ENCODE results near the gene NPTN. TPM values are rescaled to one million over a fixed set of nuclear protein-coding genes. Genes with fewer than 3 reads are reported as not detected.
A peak's percentile ranks its signal among the peaks of the same experiment; 100 is the strongest.

The NPTN gene
- polyA plus RNA-seq, 4 donors = 57.7 to 323 (median 97.5) TPM

GRCh38 chr15:73678498-73678897, 45.3 kb upstream of the NPTN start:
- no peak for FAIRE-seq
- Histone ChIP-seq H3K4me3 (ENCODE audit: low read depth in 1 of 3, low read length in 3 of 3) (no peak overlapping the region), H3K36me3 (ENCODE audit: control insufficient read depth in 3 of 3, insufficient read depth in 2 of 3, low read depth in 1 of 3, low read length in 3 of 3) (no peaks in the 10 kb centered on the region), H3K4me1 (ENCODE audit: control insufficient read depth in 3 of 3, insufficient read depth in 2 of 3, low read depth in 1 of 3, low read length in 2 of 3) (peaks cover 0 to 2% (median 0%) of the 10 kb centered on the region in 3 donors), H3K9me3 (ENCODE audit: control insufficient read depth in 2 of 2, insufficient read depth in 1 of 2, low read depth in 1 of 2, low read length in 1 of 2) (no peaks in the 10 kb centered on the region), H3K27me3 (ENCODE audit: control insufficient read depth in 3 of 3, insufficient read depth in 3 of 3, low read length in 3 of 3) (no peaks in the 10 kb centered on the region), H3K27ac (ENCODE audit: low read depth in 1 of 3, low read length in 2 of 3) (no peak overlapping the region)
- DNase-seq = no peak
- 70 to 85% (median 81%) methylated on average over 3 of the region's 3 CpGs for WGBS, 3 donors

- H3K27me3 ChIP-seq (ENCODE audit: control insufficient read depth in 3 of 3, insufficient read depth in 3 of 3, low read length in 3 of 3) = no peaks in the 10 kb centered on the region
- FAIRE-seq = no peak
- no peaks in the 10 kb centered on the region for H3K36me3 ChIP-seq (ENCODE audit: control insufficient read depth in 3 of 3, insufficient read depth in 2 of 3, low read depth in 1 of 3, low read length in 3 of 3)
- no peak overlapping the region for H3K27ac ChIP-seq (ENCODE audit: low read depth in 1 of 3, low read length in 2 of 3)
- H3K4me1 ChIP-seq (ENCODE audit: control insufficient read depth in 3 of 3, insufficient read depth in 2 of 3, low read depth in 1 of 3, low read length in 2 of 3) = no peaks in the 10 kb centered on the region
- 67 to 82% (median 77%) methylated on average over 2 of the region's 2 CpGs for WGBS, 3 donors
- no peak for DNase-seq
- H3K9me3 ChIP-seq (ENCODE audit: control insufficient read depth in 2 of 2, insufficient read depth in 1 of 2, low read depth in 1 of 2, low read length in 1 of 2) = no peaks in the 10 kb centered on the region
- H3K4me3 ChIP-seq (ENCODE audit: low read depth in 1 of 3, low read length in 3 of 3) = no peak overlapping the region
These were observed 44.5 kb upstream of the NPTN start for GRCh38 chr15:73677733-73678132.

GRCh38 chr15:73677146-73677607, 44.0 kb upstream of the NPTN start:
- H3K4me1 ChIP-seq (ENCODE audit: control insufficient read depth in 3 of 3, insufficient read depth in 2 of 3, low read depth in 1 of 3, low read length in 2 of 3) = no peaks in the 10 kb centered on the region
- FAIRE-seq (no peak), DNase-seq (peak; percentile 74 to 77)
- 44 to 48% (median 47%) methylated on average over 5 of the region's 5 CpGs for whole genome bisulfite sequencing, 3 donors
- peaks cover 0 to 5% of the 10 kb centered on the region in 2 donors for H3K9me3 ChIP-seq (ENCODE audit: control insufficient read depth in 2 of 2, insufficient read depth in 1 of 2, low read depth in 1 of 2, low read length in 1 of 2)
- H3K27me3 ChIP-seq (ENCODE audit: control insufficient read depth in 3 of 3, insufficient read depth in 3 of 3, low read length in 3 of 3) = peaks cover 0 to 1% (median 0%) of the 10 kb centered on the region in 3 donors
- H3K36me3 ChIP-seq (ENCODE audit: control insufficient read depth in 3 of 3, insufficient read depth in 2 of 3, low read depth in 1 of 3, low read length in 3 of 3) = no peaks in the 10 kb centered on the region
- H3K4me3 ChIP-seq (ENCODE audit: low read depth in 1 of 3, low read length in 3 of 3) = no peak overlapping the region
- H3K27ac ChIP-seq (ENCODE audit: low read depth in 1 of 3, low read length in 2 of 3) = no peak overlapping the region

- Histone ChIP-seq H3K9me3 (ENCODE audit: control insufficient read depth in 2 of 2, insufficient read depth in 1 of 2, low read depth in 1 of 2, low read length in 1 of 2) (peaks cover 0 to 5% of the 10 kb centered on the region in 2 donors), H3K4me1 (ENCODE audit: control insufficient read depth in 3 of 3, insufficient read depth in 2 of 3, low read depth in 1 of 3, low read length in 2 of 3) (no peaks in the 10 kb centered on the region), H3K27me3 (ENCODE audit: control insufficient read depth in 3 of 3, insufficient read depth in 3 of 3, low read length in 3 of 3) (peaks cover 0 to 5% (median 0%) of the 10 kb centered on the region in 3 donors), H3K27ac (ENCODE audit: low read depth in 1 of 3, low read length in 2 of 3) (no peak overlapping the region), H3K4me3 (ENCODE audit: low read depth in 1 of 3, low read length in 3 of 3) (no peak overlapping the region), H3K36me3 (ENCODE audit: control insufficient read depth in 3 of 3, insufficient read depth in 2 of 3, low read depth in 1 of 3, low read length in 3 of 3) (no peaks in the 10 kb centered on the region)
- WGBS, 3 donors = 83 to 93% (median 89%) methylated on average over 1 of the region's 1 CpG
- no peak for FAIRE-seq
- DNase-seq = no peak
These were observed 41.4 kb upstream of the NPTN start for GRCh38 chr15:73674587-73674986.

GRCh38 chr15:73660455-73660854, 27.3 kb upstream of the NPTN start:
- H3K27me3 ChIP-seq (ENCODE audit: control insufficient read depth in 3 of 3, insufficient read depth in 3 of 3, low read length in 3 of 3) = no peaks in the 10 kb centered on the region
- DNase-seq (peak; percentile 18 to 34), FAIRE-seq (no peak)
- H3K4me1 ChIP-seq (ENCODE audit: control insufficient read depth in 3 of 3, insufficient read depth in 2 of 3, low read depth in 1 of 3, low read length in 2 of 3) = no peaks in the 10 kb centered on the region
- H3K4me3 ChIP-seq (ENCODE audit: low read depth in 1 of 3, low read length in 3 of 3) = no peak overlapping the region
- no peak overlapping the region for H3K27ac ChIP-seq (ENCODE audit: low read depth in 1 of 3, low read length in 2 of 3)
- H3K9me3 ChIP-seq (ENCODE audit: control insufficient read depth in 2 of 2, insufficient read depth in 1 of 2, low read depth in 1 of 2, low read length in 1 of 2) = peaks cover 0 to 8% of the 10 kb centered on the region in 2 donors
- no peaks in the 10 kb centered on the region for H3K36me3 ChIP-seq (ENCODE audit: control insufficient read depth in 3 of 3, insufficient read depth in 2 of 3, low read depth in 1 of 3, low read length in 3 of 3)

GRCh38 chr15:73658645-73659044, 25.5 kb upstream of the NPTN start:
- WGBS, 3 donors = 71 to 80% (median 77%) methylated on average over 1 of the region's 1 CpG
- Histone ChIP-seq H3K36me3 (ENCODE audit: control insufficient read depth in 3 of 3, insufficient read depth in 2 of 3, low read depth in 1 of 3, low read length in 3 of 3) (no peaks in the 10 kb centered on the region), H3K4me3 (ENCODE audit: low read depth in 1 of 3, low read length in 3 of 3) (no peak overlapping the region), H3K9me3 (ENCODE audit: control insufficient read depth in 2 of 2, insufficient read depth in 1 of 2, low read depth in 1 of 2, low read length in 1 of 2) (peaks cover 0 to 8% of the 10 kb centered on the region in 2 donors), H3K4me1 (ENCODE audit: control insufficient read depth in 3 of 3, insufficient read depth in 2 of 3, low read depth in 1 of 3, low read length in 2 of 3) (no peaks in the 10 kb centered on the region), H3K27me3 (ENCODE audit: control insufficient read depth in 3 of 3, insufficient read depth in 3 of 3, low read length in 3 of 3) (no peaks in the 10 kb centered on the region), H3K27ac (ENCODE audit: low read depth in 1 of 3, low read length in 2 of 3) (no peak overlapping the region)
- no peak for DNase-seq
- no peak for FAIRE-seq

- Histone ChIP-seq H3K27ac (ENCODE audit: low read depth in 1 of 3, low read length in 2 of 3) (no peak overlapping the region), H3K4me1 (ENCODE audit: control insufficient read depth in 3 of 3, insufficient read depth in 2 of 3, low read depth in 1 of 3, low read length in 2 of 3) (no peaks in the 10 kb centered on the region), H3K4me3 (ENCODE audit: low read depth in 1 of 3, low read length in 3 of 3) (no peak overlapping the region), H3K36me3 (ENCODE audit: control insufficient read depth in 3 of 3, insufficient read depth in 2 of 3, low read depth in 1 of 3, low read length in 3 of 3) (no peaks in the 10 kb centered on the region), H3K27me3 (ENCODE audit: control insufficient read depth in 3 of 3, insufficient read depth in 3 of 3, low read length in 3 of 3) (no peaks in the 10 kb centered on the region), H3K9me3 (ENCODE audit: control insufficient read depth in 2 of 2, insufficient read depth in 1 of 2, low read depth in 1 of 2, low read length in 1 of 2) (no peaks in the 10 kb centered on the region)
- no peak for FAIRE-seq
- DNase-seq = no peak
- WGBS, 3 donors = 80 to 83% (median 82%) methylated on average over 2 of the region's 2 CpGs
These were observed 22.5 kb upstream of the NPTN start for GRCh38 chr15:73655724-73656123.

- 13 to 52% (median 28%) methylated on average over 3 of the region's 3 CpGs for WGBS, 3 donors
- no peak for FAIRE-seq
- Histone ChIP-seq H3K27ac (ENCODE audit: low read depth in 1 of 3, low read length in 2 of 3) (no peak overlapping the region), H3K4me1 (ENCODE audit: control insufficient read depth in 3 of 3, insufficient read depth in 2 of 3, low read depth in 1 of 3, low read length in 2 of 3) (no peaks in the 10 kb centered on the region), H3K9me3 (ENCODE audit: control insufficient read depth in 2 of 2, insufficient read depth in 1 of 2, low read depth in 1 of 2, low read length in 1 of 2) (no peaks in the 10 kb centered on the region), H3K4me3 (ENCODE audit: low read depth in 1 of 3, low read length in 3 of 3) (no peak overlapping the region), H3K36me3 (ENCODE audit: control insufficient read depth in 3 of 3, insufficient read depth in 2 of 3, low read depth in 1 of 3, low read length in 3 of 3) (no peaks in the 10 kb centered on the region), H3K27me3 (ENCODE audit: control insufficient read depth in 3 of 3, insufficient read depth in 3 of 3, low read length in 3 of 3) (no peaks in the 10 kb centered on the region)
- peak in 1 of 2 donors; percentile 16 for DNase-seq
These were observed 21.5 kb upstream of the NPTN start for GRCh38 chr15:73654659-73655058.

- DNase-seq (peak in 1 of 2 donors; percentile 46), FAIRE-seq (no peak)
- H3K9me3 ChIP-seq (ENCODE audit: control insufficient read depth in 2 of 2, insufficient read depth in 1 of 2, low read depth in 1 of 2, low read length in 1 of 2) = no peaks in the 10 kb centered on the region
- WGBS, 3 donors = 49 to 69% (median 56%) methylated on average over 3 of the region's 3 CpGs
- H3K4me3 ChIP-seq (ENCODE audit: low read depth in 1 of 3, low read length in 3 of 3) = no peak overlapping the region
- H3K4me1 ChIP-seq (ENCODE audit: control insufficient read depth in 3 of 3, insufficient read depth in 2 of 3, low read depth in 1 of 3, low read length in 2 of 3) = no peaks in the 10 kb centered on the region
- no peaks in the 10 kb centered on the region for H3K36me3 ChIP-seq (ENCODE audit: control insufficient read depth in 3 of 3, insufficient read depth in 2 of 3, low read depth in 1 of 3, low read length in 3 of 3)
- H3K27me3 ChIP-seq (ENCODE audit: control insufficient read depth in 3 of 3, insufficient read depth in 3 of 3, low read length in 3 of 3) = no peaks in the 10 kb centered on the region
- H3K27ac ChIP-seq (ENCODE audit: low read depth in 1 of 3, low read length in 2 of 3) = no peak overlapping the region
These were observed 17.4 kb upstream of the NPTN start for GRCh38 chr15:73650416-73651126.
